Stimulated activated CD4-positive, alpha-beta T cell treated with anti-CD3 and anti-CD28 coated beads, TNF-alpha, amount 100 ng/mL, for 48 hours (primary cell): ENCODE measurements around the gene PLIN1.
A peak's percentile ranks its signal among the peaks of the same experiment; 100 is the strongest.

ENCODE experiments used
- DNase-seq, 3 donors: peaks; one replicate each; pipeline ENCODE4 v3.0.0-alpha.2; 2020; ENCODE audit warnings: low read depth in 3 of 3

PLIN1 gene

DNA sequence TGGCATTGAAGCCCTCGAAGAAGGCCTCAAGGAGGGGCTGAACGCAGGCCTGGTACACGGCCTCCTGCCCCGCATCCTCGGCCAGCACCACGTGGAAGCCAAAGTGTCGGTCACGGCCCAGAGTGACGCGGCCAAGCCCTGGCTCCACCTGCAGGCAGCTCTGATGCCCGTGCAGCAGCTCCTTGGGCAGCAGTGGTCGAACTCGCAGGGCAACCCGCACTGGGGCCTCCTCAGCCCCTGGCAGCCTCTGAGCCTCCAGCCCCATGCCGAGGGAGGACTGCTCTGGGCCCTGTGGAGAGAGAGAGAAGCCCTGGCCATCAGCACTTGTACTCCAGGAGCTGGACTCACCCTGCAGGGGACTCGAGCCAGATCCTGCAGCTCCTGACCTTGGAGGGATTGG is 26.5 kb downstream of the PLIN1 start:
- no peak for DNase-seq

- no peak for DNase-seq
Observed at GRCh38 chr15:89652131-89652530, 27.0 kb downstream of the PLIN1 start.

- DNase-seq: no peak
Observed at GRCh38 chr15:89649716-89650115, 29.5 kb downstream of the PLIN1 start.

DNA sequence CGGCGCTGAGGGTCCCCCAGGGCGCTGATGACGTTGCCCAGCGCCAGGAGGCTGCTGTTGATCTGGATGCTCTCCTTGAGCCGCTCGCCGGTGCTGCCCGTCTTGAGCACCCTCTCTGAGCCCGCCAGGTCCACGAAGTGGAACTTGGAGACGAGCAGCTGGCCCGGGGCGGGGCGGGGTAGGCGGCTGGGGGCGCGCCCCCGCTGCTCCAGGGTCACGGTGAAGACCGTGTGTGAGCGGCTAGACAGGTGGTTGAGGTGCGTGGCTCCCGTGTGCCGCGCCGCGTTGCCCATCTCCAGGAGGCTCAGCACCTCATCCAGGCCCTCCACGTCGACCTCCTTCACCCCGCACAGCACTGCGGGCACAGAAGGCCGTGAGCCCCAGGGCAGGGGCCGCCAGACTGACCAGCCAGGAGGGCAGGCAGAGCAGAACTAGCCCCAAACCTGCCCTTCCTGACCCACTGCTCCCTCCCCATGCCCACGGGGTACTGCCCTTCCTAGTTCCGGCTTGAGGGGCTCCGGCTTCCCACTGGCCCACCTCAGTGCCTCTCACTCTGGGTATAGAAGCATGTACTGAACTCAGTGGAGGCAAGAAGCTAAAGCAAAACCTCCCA is 30.0 kb downstream of the PLIN1 start:
- no peak for DNase-seq

- DNase-seq: no peak
Observed at GRCh38 chr15:89648106-89649012, 30.8 kb downstream of the PLIN1 start.

GRCh38 chr15:89647191-89647851 is 31.8 kb downstream of the PLIN1 start:
- DNase-seq: peak; percentile 49 to 70 (median 60)

DNA sequence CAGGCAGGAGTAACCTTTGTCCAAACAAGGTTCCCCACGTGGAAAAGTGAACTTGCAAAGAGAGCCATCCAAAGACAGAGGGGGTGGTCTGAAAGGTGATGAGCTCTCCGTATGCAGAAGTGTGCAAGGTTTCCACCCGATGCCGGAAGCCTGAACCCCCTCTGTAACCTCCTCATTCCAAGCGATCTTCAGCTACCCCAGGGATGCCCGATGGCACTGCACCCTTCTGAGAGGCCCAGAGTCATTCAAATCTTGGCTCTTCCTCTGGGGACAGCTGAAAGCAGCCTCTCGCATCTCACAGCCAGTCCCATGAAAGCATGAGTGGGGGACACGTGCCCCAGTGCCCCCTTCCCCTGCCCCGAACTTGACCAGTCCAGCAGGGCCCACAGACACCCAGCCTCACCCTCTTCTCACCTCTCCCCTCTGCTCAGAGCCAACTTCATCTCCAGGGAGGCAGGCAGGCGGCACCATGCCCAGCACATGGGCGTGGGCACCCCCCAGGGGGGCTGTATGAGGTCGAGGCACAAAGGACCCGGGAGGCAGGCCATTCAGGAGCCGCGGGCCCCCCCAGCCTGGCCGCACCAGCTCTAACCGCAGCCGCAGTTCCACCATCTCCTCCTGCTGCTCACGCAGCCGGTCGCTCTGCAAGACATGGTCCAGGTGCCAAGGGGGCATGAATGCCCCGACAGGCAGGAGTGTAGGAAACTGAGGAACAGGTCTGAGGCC is 32.6 kb downstream of the PLIN1 start:
- DNase-seq: no peak

GRCh38 chr15:89645680-89646079 is 33.5 kb downstream of the PLIN1 start:
- DNase-seq: no peak

DNA sequence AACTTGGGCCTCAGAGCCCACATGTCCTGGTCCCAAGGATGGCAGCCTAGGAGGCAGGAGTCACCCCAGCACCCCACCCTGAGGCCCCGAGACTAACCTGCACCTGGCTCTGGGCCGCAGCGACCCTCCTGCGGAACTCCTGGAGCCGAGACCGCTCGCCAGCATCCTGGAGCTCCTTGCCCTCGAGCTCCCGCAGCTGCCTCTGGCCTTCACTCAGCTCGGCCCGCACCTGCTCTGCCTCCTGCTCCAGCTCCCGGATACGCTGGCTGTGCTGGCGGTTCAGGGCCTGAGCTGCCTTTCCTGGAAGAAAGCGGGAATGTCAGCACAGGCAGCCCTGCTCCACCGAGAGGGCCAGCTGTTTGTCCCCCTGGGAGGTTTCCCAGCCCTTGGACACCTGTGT is 37.1 kb downstream of the PLIN1 start:
- DNase-seq: no peak

DNA sequence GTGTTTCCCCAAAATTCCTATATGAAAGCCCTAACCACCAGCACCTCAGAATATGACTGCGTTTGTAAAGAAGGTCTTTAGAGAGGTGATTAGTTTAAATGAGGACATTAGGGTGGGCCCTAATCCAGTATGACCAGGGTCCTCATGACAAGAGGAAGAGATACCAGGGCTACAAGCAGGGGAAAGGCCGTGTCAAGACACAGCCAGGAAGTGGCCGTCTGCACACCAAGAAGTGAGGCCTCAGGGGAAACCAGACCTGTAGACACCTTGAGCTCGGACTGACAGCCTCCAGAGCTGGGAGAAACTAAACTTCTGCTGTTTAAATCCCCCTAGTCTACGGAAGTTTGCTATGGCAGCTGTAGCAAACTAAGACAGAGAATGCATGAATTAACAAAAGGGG is 38.1 kb downstream of the PLIN1 start:
- DNase-seq: no peak

DNA sequence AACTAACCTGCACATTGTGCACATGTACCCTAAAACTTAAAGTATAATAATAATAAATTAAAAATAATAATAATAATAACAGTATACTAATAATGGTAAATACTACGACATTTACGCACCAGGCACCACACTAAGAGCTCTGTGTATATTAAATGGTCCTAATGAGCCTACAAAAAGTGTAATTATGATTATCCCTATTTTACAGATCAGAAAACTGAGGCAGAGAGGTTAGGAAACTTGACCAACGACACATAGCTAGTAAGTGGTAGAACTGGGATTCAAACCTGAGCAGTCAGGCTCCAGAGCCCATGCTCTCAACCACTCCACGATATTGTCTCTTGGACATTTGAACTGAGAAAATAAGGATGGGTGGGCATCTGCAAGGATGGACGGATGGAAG is 38.9 kb downstream of the PLIN1 start:
- no peak for DNase-seq

DNA sequence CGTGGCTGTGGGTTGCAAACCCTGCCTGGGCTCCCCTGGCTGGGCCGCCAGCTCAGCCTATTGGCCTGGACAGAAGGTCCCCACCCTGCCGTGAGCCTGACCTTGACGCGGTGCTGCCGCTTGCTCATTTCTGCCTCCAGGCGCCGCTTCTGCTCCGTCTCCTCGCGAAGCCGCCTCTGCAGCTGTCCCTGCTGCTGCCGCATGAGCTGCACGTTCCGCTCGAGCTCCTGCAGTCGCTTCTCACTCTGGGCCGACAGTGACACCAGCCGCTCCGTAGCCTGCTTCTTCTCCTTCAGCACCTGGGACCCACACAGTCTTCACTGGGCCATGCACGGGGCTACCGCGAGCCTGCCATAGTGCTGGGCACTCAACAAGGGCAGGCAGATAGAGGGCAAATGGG is 45.6 kb downstream of the PLIN1 start:
- no peak for DNase-seq

- DNase-seq: no peak
Observed at GRCh38 chr15:89632563-89633430, 46.4 kb downstream of the PLIN1 start.

- no peak for DNase-seq
Observed at GRCh38 chr15:89631902-89632264, 47.3 kb downstream of the PLIN1 start.

DNA sequence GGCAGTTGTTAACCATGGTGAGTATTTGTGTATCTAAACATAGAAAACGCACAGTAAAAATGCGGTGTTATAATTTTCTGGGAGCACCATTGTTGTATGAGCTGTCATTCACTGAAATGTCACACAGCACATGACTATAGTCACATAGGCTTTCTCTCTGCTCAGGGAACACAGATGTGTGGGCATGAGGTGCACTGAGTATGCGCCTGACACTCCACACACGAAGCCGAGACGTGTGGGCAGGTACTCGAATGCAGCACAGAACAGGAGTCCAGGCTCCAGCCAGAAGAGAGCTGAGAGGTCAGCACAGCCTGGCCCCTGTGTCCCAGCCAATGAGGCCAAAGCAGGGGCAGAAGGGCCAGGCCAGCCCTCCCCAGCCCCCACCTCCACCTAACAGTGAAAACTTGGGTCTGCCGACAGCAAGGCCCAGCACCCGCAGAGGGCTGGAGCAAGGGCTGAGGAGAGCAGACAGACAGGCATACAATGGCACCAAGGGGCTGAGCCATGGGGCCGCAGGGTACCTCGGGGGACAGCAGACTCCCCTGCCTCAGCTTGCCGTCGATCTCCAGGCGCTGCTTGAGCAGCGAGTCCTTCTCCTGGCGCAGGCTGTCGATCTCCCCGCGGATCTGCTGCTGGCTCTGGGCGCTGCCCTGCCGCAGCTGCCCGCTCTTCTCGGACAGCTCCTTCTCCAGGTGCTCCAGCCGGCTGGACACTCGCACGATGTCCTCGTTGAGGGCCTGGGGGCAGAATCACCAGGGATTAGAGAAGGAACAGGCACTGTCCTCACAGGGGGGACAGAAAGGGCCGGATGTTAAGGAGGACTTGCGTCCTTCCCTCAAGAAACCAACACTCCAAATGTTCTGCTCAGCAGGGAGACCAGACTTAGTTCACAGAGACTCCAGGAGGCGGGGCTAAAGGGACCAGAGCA is 47.9 kb downstream of the PLIN1 start:
- DNase-seq: no peak

DNA sequence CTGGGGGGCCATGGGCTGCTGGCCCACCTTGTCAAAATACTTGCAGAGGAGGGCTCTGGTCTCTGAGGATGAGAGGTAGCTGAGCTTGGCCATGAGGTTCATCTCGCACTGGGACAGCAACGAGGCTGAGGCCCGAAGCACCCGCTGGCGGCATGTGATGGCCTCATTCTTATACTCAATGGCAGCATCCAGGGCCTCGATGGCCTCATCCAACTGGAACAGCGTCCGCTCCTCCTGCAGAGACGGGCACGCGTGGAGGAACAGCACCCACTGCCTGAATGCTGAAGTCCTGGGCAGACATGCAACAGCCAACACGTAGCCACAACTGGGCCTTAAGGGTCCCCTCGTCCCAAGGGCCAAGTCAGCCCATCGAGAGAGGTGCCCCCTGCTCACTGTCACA is 48.9 kb downstream of the PLIN1 start:
- no peak for DNase-seq

- DNase-seq: no peak
Observed at GRCh38 chr15:89629829-89630228, 49.3 kb downstream of the PLIN1 start.

- DNase-seq: no peak
Observed at GRCh38 chr15:89628806-89629715, 50.1 kb downstream of the PLIN1 start.

GRCh38 chr15:89628301-89628700 is 50.9 kb downstream of the PLIN1 start:
- DNase-seq: no peak
